ENCODE data around the gene ZPLD1.
A peak's percentile ranks its signal among the peaks of the same experiment; 100 is the strongest.

Gene ZPLD1

DNA sequence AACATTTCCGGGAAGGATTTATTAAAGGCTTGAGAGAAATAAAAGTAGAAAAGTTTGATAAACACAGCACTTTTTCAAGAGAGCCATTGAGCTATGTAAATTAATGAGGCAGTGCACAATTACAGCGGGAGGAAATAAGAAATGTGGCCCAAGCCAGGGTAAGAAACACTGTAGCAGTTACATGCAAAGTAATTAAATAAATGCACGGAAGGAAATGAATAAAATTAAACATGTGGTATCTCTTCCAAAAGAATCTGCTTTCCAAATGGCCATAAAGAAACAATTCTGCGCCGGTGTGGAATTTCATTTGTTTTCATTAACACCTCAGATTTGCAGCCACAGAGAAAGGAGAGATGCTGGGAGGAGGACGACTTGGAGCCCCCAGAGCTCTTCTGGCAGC, 35.3 kb downstream of the ZPLD1 start:
- DNase-seq (ENCODE audit: low spot score) = no peak

GRCh38 chr3:102471001-102471400, 36.2 kb downstream of the ZPLD1 start:
- DNase-seq (ENCODE audit: low spot score) = peak; percentile 2

GRCh38 chr3:102471491-102471890, 36.7 kb downstream of the ZPLD1 start:
- no peak for DNase-seq (ENCODE audit: low spot score)

DNA sequence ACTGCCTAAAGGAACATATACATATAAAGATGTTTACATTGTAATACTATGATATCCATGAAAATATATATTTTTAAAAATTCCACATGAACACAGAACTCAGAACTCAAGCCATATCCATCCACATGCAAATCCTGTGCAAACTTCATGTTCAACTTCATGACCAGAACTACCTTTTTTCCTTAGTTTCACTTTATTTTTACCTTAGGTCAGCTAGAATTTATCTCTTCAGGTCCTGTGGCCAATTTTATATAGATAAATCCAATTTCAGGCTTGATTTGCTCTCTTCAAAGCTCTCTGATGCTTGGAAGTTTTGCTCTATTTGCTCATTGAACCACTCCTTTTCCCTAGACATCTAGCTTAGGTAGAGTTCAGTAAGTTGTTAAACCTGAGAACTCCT, 38.8 kb downstream of the ZPLD1 start:
- no peak for DNase-seq (ENCODE audit: low spot score)

DNA sequence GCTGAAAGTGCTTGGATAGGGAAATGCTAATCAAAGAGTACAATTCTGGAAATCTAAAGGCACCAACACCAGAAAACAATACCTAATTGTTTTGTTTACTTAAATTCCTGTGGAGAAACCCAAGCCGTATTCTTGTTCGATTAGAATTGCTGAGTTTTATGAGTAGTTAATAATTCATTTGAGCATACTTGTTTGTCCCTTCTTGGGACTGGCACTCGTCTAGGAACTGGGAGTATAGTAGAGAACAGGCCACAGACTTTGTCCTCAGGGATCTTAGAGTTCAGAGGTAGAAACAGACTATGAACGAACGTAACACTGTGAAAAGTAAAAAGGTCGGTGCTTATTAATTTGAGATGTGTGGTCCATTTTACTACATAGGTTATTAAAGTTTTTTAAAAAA, 39.4 kb downstream of the ZPLD1 start:
- no peak for DNase-seq (ENCODE audit: low spot score)

DNA sequence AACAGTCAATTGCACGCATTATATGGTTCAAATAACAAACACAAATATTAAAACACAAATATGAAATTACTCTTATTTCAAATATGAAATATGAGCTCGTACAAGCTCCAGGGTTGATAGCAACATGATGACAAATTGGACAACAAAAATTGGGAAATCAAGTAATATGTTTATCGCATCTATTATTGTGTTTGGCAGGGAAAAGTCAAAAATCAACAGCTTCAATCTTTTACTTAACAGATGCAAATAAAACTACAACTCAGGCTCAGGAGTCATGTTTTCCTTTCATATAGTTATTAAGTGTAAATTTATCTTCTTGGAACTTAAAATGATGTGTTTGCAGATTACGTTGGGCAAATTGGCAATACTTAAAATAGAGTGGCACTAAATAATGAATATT, 41.4 kb downstream of the ZPLD1 start:
- DNase-seq (ENCODE audit: low spot score) = no peak

DNA sequence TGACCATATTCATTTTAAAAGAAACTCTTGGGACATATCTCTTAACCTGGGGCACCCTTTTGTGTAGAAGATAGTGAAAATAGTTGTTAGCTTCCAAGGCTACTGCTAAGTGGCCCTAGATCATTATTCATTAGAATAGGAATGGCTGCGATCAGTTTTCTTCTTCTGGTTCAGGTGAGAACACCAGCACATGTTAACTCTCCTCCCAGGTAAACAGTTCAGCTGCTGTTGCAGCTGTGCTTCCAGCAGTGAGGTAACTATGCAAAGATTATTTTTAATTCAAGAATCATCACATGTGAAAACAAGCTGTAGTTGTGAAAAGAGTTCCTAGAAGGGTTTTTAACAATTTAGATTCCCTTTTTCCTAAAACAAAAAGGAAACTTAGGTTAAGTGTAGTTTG, 43.3 kb downstream of the ZPLD1 start:
- DNase-seq (ENCODE audit: low spot score) = no peak

DNA sequence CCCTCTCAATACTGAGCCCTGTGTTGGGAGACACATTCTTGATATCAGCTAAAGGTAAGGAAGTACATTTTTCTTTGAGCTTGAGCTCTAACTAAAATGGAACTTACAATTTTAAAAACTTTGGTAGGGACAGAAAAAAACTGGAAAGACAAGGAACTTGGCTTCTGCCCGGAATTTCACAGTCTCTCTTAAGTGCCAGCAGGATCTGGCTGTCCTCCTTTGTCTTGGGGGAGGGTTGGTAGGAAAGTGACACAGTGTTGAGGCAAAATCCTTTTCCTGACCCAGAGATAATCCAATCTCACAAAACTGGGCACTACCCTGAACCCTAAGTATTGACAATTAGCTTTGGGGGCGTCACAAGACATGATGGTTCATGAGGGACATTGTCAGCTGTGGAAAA, 45.3 kb downstream of the ZPLD1 start:
- no peak for DNase-seq (ENCODE audit: low spot score)

DNA sequence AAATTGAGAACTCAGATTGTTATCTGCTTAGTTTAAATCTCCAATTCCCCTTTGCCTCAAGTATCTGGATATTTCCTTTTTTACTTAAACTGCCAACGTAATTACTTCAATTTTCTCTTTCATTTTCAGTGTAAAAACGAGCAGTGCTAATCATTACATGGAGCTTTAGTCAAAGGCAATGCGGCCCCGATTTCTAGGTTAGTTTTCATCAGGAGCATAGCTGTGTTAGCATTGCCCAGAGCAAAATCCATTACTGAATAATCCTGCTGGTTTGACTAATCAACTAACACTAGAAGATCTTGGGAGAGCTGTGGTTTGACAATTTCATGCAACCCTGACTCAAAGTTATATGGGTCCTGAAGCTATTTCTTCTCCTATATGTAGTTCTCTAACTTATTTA, 46.2 kb downstream of the ZPLD1 start:
- DNase-seq (ENCODE audit: low spot score) = no peak

GRCh38 chr3:102483556-102483955, 48.7 kb downstream of the ZPLD1 start:
- DNase-seq (ENCODE audit: low spot score) = no peak

- no peak for DNase-seq (ENCODE audit: low spot score)
Measured at GRCh38 chr3:102484363-102484762, 49.5 kb downstream of the ZPLD1 start.

- DNase-seq (ENCODE audit: low spot score) = no peak
Measured at GRCh38 chr3:102485701-102486100, 50.9 kb downstream of the ZPLD1 start.

GRCh38 chr3:102488331-102488730, 53.5 kb downstream of the ZPLD1 start:
- no peak for DNase-seq (ENCODE audit: low spot score)

GRCh38 chr3:102492300-102492699, 57.5 kb downstream of the ZPLD1 start:
- no peak for DNase-seq (ENCODE audit: low spot score)

GRCh38 chr3:102497571-102497970, 62.8 kb downstream of the ZPLD1 start:
- no peak for DNase-seq (ENCODE audit: low spot score)

DNA sequence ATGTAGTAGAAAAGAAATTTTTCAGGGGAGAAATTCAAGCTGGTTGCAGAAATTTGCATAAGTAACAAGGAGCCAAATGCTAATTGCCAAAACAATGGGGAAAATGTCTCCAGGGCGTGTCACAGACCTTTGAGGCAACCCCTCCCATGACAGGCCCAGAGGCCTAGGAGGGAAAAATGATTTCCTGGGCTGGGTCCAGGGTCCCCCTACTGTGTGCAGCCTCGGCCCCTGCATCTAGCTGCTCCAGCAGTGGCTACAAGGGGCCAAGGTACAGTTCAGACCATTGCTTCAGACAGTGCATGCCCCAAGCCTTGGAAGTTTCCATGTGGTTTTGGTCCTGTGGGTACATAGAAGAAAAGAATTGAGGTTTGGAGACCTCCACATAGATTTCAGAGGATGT, 70.7 kb downstream of the ZPLD1 start:
- no peak for DNase-seq (ENCODE audit: low spot score)

GRCh38 chr3:102510663-102511062, 75.8 kb downstream of the ZPLD1 start:
- DNase-seq (ENCODE audit: low spot score) = no peak

GRCh38 chr3:102511168-102511567, 76.4 kb downstream of the ZPLD1 start:
- DNase-seq (ENCODE audit: low spot score) = no peak

DNA sequence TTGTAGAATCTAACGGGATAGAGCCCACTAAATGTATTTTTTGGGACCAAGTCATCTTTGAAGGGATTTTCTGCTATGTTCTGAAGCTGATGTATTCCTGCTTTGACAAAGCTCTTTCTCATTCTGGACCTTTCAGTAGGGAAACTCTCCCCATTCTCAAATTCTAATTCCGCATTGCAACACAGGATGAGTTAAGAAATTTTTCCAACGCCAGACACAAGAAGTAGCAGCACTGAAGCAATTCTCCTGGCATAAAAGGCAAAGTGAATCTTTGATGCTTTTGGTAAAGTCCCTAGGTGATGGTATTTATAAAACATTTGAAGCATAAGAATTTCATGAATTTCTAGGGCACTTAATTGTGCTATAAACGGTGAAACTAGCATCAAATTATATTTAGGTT, 76.8 kb downstream of the ZPLD1 start:
- DNase-seq (ENCODE audit: low spot score) = no peak

- DNase-seq (ENCODE audit: low spot score) = no peak
Measured at GRCh38 chr3:102512734-102513504, 78.1 kb downstream of the ZPLD1 start.

- DNase-seq (ENCODE audit: low spot score) = no peak
Measured at GRCh38 chr3:102514241-102514640, 79.4 kb downstream of the ZPLD1 start.

- no peak for DNase-seq (ENCODE audit: low spot score)
Measured at GRCh38 chr3:102521246-102521645, 86.4 kb downstream of the ZPLD1 start.

- no peak for DNase-seq (ENCODE audit: low spot score)
Measured at GRCh38 chr3:102525624-102526023, 90.8 kb downstream of the ZPLD1 start.

- no peak for DNase-seq (ENCODE audit: low spot score)
Measured at GRCh38 chr3:102526865-102527264, 92.0 kb downstream of the ZPLD1 start.
